A549 treated with Hydrocortisone at 1 μM for 4 hours (cell line): ENCODE data around the gene SF1. TPM values are rescaled to one million over a fixed set of nuclear protein-coding genes. Genes with fewer than 3 reads are reported as not detected.

Experiments used
- total RNA-seq: library from RNA; stranded (reverse); fragments of 200-300 nt; extraction: Qiagen RNA extraction; gene quantifications from 5 replicates; pipeline ENCODE4 v1.2.3, GENCODE V29; 2022

Gene SF1
- total RNA-seq: 150 to 224 TPM (median 153 TPM) in 5 replicates

GRCh38 chr11:64778473-64779298 is at the start of gene SF1:
Gene SF1, minus strand, starts transcription at chr11:64778542. Its CDS starts 150 bp downstream, at chr11:64778392.

GRCh38 chr11:64810271-64810890 is 32.0 kb upstream of the SF1 start, which contains the start of gene MEN1:
Gene MEN1, minus strand, starts transcription at chr11:64810551. Its CDS starts 442 bp downstream, at chr11:64810109.

GRCh38 chr11:64803158-64803845 is 25.0 kb upstream of the SF1 start, which contains the start of gene MAP4K2:
Gene MAP4K2, minus strand, starts transcription at chr11:64803214. Its CDS starts 65 bp downstream, at chr11:64803149.

GRCh38 chr11:64759722-64760719 is 18.3 kb downstream of the SF1 start, which contains the start of gene PYGM:
Gene PYGM, minus strand, starts transcription at chr11:64759974. Its CDS starts 76 bp downstream, at chr11:64759898.

GRCh38 chr11:64743591-64744543 is 34.5 kb downstream of the SF1 start, which contains the start of gene RASGRP2:
Gene RASGRP2, minus strand, starts transcription at chr11:64744142. Its CDS starts 1,276 bp downstream, at chr11:64742866.

GRCh38 chr11:64723117-64723906 is 55.0 kb downstream of the SF1 start, which contains the start of gene NRXN2:
Gene NRXN2, minus strand, starts transcription at chr11:64723197. Its CDS starts 9,498 bp downstream, at chr11:64713699.

Other genes starting within 250 kb of the SF1 start
- 0.06 to 0.12 TPM (median 0.08 TPM) in 4 of 5 replicates, not detected in the other for gene SLC22A11, start 222.6 kb downstream of the SF1 start, total RNA-seq
- gene SLC22A12, start 187.3 kb downstream of the SF1 start, total RNA-seq: not detected in 5 replicates
- gene NRXN2, start 55.3 kb downstream of the SF1 start, total RNA-seq: 0.12 to 0.32 TPM (median 0.18 TPM) in 5 replicates
- gene RASGRP2, start 34.4 kb downstream of the SF1 start, total RNA-seq: 0.97 to 2.1 TPM (median 1.5 TPM) in 5 replicates
- 0.20 to 0.55 TPM (median 0.36 TPM) in 5 replicates for gene PYGM, start 18.6 kb downstream of the SF1 start, total RNA-seq
- gene MAP4K2, start 24.7 kb upstream of the SF1 start, total RNA-seq: 7.7 to 9.3 TPM (median 8.4 TPM) in 5 replicates
- gene MEN1, start 32.0 kb upstream of the SF1 start, total RNA-seq: 35.0 to 40.0 TPM (median 37.1 TPM) in 5 replicates
- gene CDC42BPG, start 66.1 kb upstream of the SF1 start, total RNA-seq: 1.5 to 2.1 TPM (median 1.5 TPM) in 5 replicates
- 104 to 116 TPM (median 113 TPM) in 5 replicates for gene EHD1, start 100.1 kb upstream of the SF1 start, total RNA-seq
- gene ATG2A, start 138.7 kb upstream of the SF1 start, total RNA-seq: 13.9 to 20.4 TPM (median 19.8 TPM) in 5 replicates
- 4.0 to 5.5 TPM (median 4.9 TPM) in 5 replicates for gene PPP2R5B, start 146.1 kb upstream of the SF1 start, total RNA-seq
- not detected in 5 replicates for gene GPHA2, start 157.4 kb upstream of the SF1 start, total RNA-seq
- not detected in 5 replicates for gene MAJIN, start 193.6 kb upstream of the SF1 start, total RNA-seq
- gene BATF2, start 218.4 kb upstream of the SF1 start, total RNA-seq: 0.54 to 0.70 TPM (median 0.61 TPM) in 5 replicates
- gene ARL2, start 235.6 kb upstream of the SF1 start, total RNA-seq: 142 to 189 TPM (median 180 TPM) in 5 replicates
- gene SNX15, start 248.9 kb upstream of the SF1 start, total RNA-seq: 22.6 to 24.7 TPM (median 23.2 TPM) in 5 replicates